GM21529 (cell line): Measurements from ENCODE around the gene ADRA2C.

ENCODE experiments used
- ATAC-seq: cut with Tn5 transposase; IDR thresholded peaks from one replicate; pipeline ENCODE4 v1.9.1; 2021; ENCODE audit not compliant: unreplicated experiment

Gene ADRA2C

GRCh38 chr4:3775005-3775404, 8.8 kb downstream of the ADRA2C start:
- no peak for ATAC-seq

- ATAC-seq, result no peak
Observed at GRCh38 chr4:3775576-3775975, 9.4 kb downstream of the ADRA2C start.

- ATAC-seq, result no peak
Observed at GRCh38 chr4:3776166-3777032, 10.2 kb downstream of the ADRA2C start.

GRCh38 chr4:3777033-3777390, 10.8 kb downstream of the ADRA2C start:
- ATAC-seq, result no peak

GRCh38 chr4:3777669-3778068, 11.5 kb downstream of the ADRA2C start:
- ATAC-seq, result no peak

- no peak for ATAC-seq
Observed at GRCh38 chr4:3779509-3779908, 13.3 kb downstream of the ADRA2C start.

- no peak for ATAC-seq
Observed at GRCh38 chr4:3780347-3781171, 14.4 kb downstream of the ADRA2C start.

- no peak for ATAC-seq
Observed at GRCh38 chr4:3781193-3781886, 15.2 kb downstream of the ADRA2C start.

- ATAC-seq, result no peak
Observed at GRCh38 chr4:3781997-3782930, 16.1 kb downstream of the ADRA2C start.

GRCh38 chr4:3783693-3784306, 17.6 kb downstream of the ADRA2C start:
- no peak for ATAC-seq

GRCh38 chr4:3784454-3785291, 18.5 kb downstream of the ADRA2C start:
- no peak for ATAC-seq

GRCh38 chr4:3785292-3785565, 19.0 kb downstream of the ADRA2C start:
- ATAC-seq, result no peak

GRCh38 chr4:3786196-3786869, 20.1 kb downstream of the ADRA2C start:
- no peak for ATAC-seq

- ATAC-seq, result no peak
Observed at GRCh38 chr4:3787489-3788365, 21.5 kb downstream of the ADRA2C start.

- no peak for ATAC-seq
Observed at GRCh38 chr4:3788366-3788660, 22.1 kb downstream of the ADRA2C start.

GRCh38 chr4:3789587-3789986, 23.4 kb downstream of the ADRA2C start:
- no peak for ATAC-seq

- ATAC-seq, result no peak
Observed at GRCh38 chr4:3790006-3790561, 23.9 kb downstream of the ADRA2C start.

GRCh38 chr4:3791256-3791655, 25.1 kb downstream of the ADRA2C start:
- no peak for ATAC-seq
